K562 (cell line): ENCODE data around the gene ARHGAP26. TPM values are rescaled to one million over a fixed set of nuclear protein-coding genes. Genes with fewer than 3 reads are reported as not detected.

Source experiments
- EHMT2 ChIP-seq: fragments of 450-650 bp; IDR thresholded peaks from 2 replicates; pipeline ENCODE4 v1.6.1; 2018; ENCODE audit warnings: antibody characterized with exemption
- MGA ChIP-seq: fragments of 450-650 bp; IDR thresholded peaks from 2 replicates; pipeline ENCODE4 v1.6.1; 2016; ENCODE audit warnings: mild to moderate bottlenecking, moderate library complexity
- RREB1 ChIP-seq: fragments of 250-450 bp; sonication (Bioruptor Pico); IDR thresholded peaks from 2 replicates; pipeline ENCODE4 v1.4.0; 2020
- SMC3 ChIP-seq: conservative IDR thresholded peaks from 2 replicates; pipeline ENCODE4 v1.6.1; 2011; ENCODE audit warnings: low read depth, low read length, improper control_type of control experiment; ENCODE audit not compliant: insufficient read depth
- UBTF ChIP-seq, 2 experiments: IDR thresholded peaks; 2 replicates each; pipeline ENCODE4 v1.6.1; 2012; ENCODE audit warnings: improper control_type of control experiment in 2 of 2, low read depth in 2 of 2, low read length in 2 of 2, borderline replicate concordance in 1 of 2
- polyA plus RNA-seq, 8 experiments: library from polyadenylated mRNA; depleted of rRNA in 4 of 8; stranded (reverse) in 5 of 8; unstranded in 3 of 8; fragments of >200 nt; fragmentation: Nextera tagmentation in 2 of 8; fragmentation: Illumina TruSeq in 1 of 8; extraction: Ambion mirVana in 2 of 8; extraction: Trizol in 1 of 8; gene quantifications; 2 replicates each; pipeline versions ENCODE4 v1.2.1 to v1.2.3, GENCODE V29; 2011 to 2014; ENCODE audit warnings: inconsistent platforms in 1 of 8, missing spikeins in 1 of 8
- total RNA-seq, 7 experiments: library from RNA; depleted of rRNA in 6 of 7; stranded (reverse); fragments of >200 nt in 6 of 7; fragmentation: Illumina TruSeq in 2 of 7; extraction: Trizol in 2 of 7; gene quantifications; 2 replicates each; pipeline versions ENCODE4 v1.2.1 to v1.2.3, GENCODE V29; 2011 to 2021; ENCODE audit warnings: low replicate concordance in 1 of 7

ARHGAP26 gene
- total and polyA plus RNA-seq, 9 of the 15 experiments (the other 6 are each of a cell fraction or from before 2014, with no cell fraction given) = 0.13 to 1.1 (median 0.55) TPM

GRCh38 chr5:143222287-143223231 lies 452.4 kb downstream of the ARHGAP26 start (continued):
- no peak for TF ChIP-seq RREB1 (CRISPR knock-in tag)
- TF ChIP-seq MGA = peak; percentile 16; the same call in 1 of the 2 replicates
- no peak for TF ChIP-seq UBTF (IDR thresholded peaks at IDR 0.05; ENCODE audit: borderline replicate concordance in 1 of 2, low read depth in 2 of 2, low read length in 2 of 2)
- TF ChIP-seq SMC3 = no peak
- TF ChIP-seq EHMT2 = no peak
